H1 (cell line): Measurements from ENCODE around the gene RFTN2. TPM values are rescaled to one million over a fixed set of nuclear protein-coding genes. Genes with fewer than 3 reads are reported as not detected.
"Not testable (repeated sequence)": the region's sequence is repeated elsewhere in the genome, so short reads cannot be mapped to it uniquely, and the experiment has no call there.

Experiments used
- CTCF ChIA-PET: fragments of 300-600 bp; sonication (Branson Sonifier 250); formaldehyde crosslinking; loops from one replicate; lab custom pipeline; 2021; ENCODE audit not compliant: partially characterized antibody; lab: Charles Lee
- POLR2A ChIA-PET: fragments of 300-600 bp; sonication (Branson Sonifier 250); formaldehyde crosslinking; loops from one replicate; lab custom pipeline; 2021; ENCODE audit warnings: inconsistent platforms; ENCODE audit not compliant: partially characterized antibody; lab: Charles Lee
- DNase-seq, 2 experiments: peaks; one replicate each; pipeline versions ENCODE4 v3.0.0 to v3.0.0-alpha.2; 2010 to 2022; ENCODE audit warnings: low spot score in 2 of 2, low read depth in 1 of 2, mixed read lengths in 1 of 2
- FAIRE-seq: peaks from 2 replicates; lab custom pipeline; 2011; peaks lifted over from hg19 to GRCh38; lab: Jason Lieb, UNC
- H2AFZ ChIP-seq: 2 replicates; pipeline ENCODE4 v1.8.1; 2012; ENCODE audit warnings: low read length, inconsistent platforms
- H2AK5ac ChIP-seq: 2 replicates; pipeline ENCODE4 v1.6.1; 2013; ENCODE audit warnings: low read depth, low read length
- H2BK120ac ChIP-seq: replicated peaks from 2 replicates; pipeline ENCODE3; 2013; ENCODE audit warnings: low read depth, low read length, inconsistent platforms
- H2BK12ac ChIP-seq: 2 replicates; pipeline ENCODE4 v1.6.1; 2013; ENCODE audit warnings: low read depth, low read length
- H2BK15ac ChIP-seq: 2 replicates; pipeline ENCODE4 v1.6.1; 2013; ENCODE audit warnings: low read length
- H2BK20ac ChIP-seq: 2 replicates; pipeline ENCODE4 v1.6.1; 2013; ENCODE audit warnings: low read length
- H2BK5ac ChIP-seq: 2 replicates; pipeline ENCODE4 v1.6.1; 2013; ENCODE audit warnings: low read depth, low read length
- H3K14ac ChIP-seq: 2 replicates; pipeline ENCODE4 v1.6.1; 2013; ENCODE audit warnings: inconsistent platforms; ENCODE audit not compliant: insufficient read length
- H3K18ac ChIP-seq: 2 replicates; pipeline ENCODE4 v1.6.1; 2013; ENCODE audit warnings: low read length; ENCODE audit errors: extremely low read depth
- H3K23ac ChIP-seq: 2 replicates; pipeline ENCODE4 v1.6.1; 2013; ENCODE audit warnings: inconsistent platforms; ENCODE audit not compliant: insufficient read length
- H3K23me2 ChIP-seq: 2 replicates; pipeline ENCODE4 v1.6.1; 2013; ENCODE audit warnings: low read depth, low read length
- H3K27ac ChIP-seq: 2 replicates; pipeline ENCODE4 v1.6.1; 2011; ENCODE audit warnings: low read depth, low read length, inconsistent platforms
- H3K27me3 ChIP-seq, 4 experiments: replicated peaks in 1 of 4; 1 replicate in 1 of 4; 2 replicates in 3 of 4; pipeline versions ENCODE4 v1.6.1 to v1.8.1; 2011 to 2013; ENCODE audit warnings: low read length in 3 of 4, mild to moderate bottlenecking in 3 of 4, inconsistent platforms in 2 of 4, mixed read lengths in 2 of 4, moderate library complexity in 1 of 4; ENCODE audit not compliant: control insufficient read depth in 3 of 4, insufficient read depth in 3 of 4; ENCODE audit errors: extremely low read depth in 1 of 4
- H3K36me3 ChIP-seq, 4 experiments: 2 replicates each; pipeline versions ENCODE4 v1.6.1 to v1.8.1; 2011 to 2013; ENCODE audit warnings: mild to moderate bottlenecking in 4 of 4, low read length in 3 of 4, moderate library complexity in 2 of 4, control low read depth in 1 of 4, inconsistent platforms in 1 of 4; ENCODE audit not compliant: insufficient read depth in 4 of 4, control insufficient read depth in 2 of 4
- H3K4ac ChIP-seq: replicated peaks from 2 replicates; pipeline ENCODE3; 2013; ENCODE audit warnings: low read length, low read depth, mixed read lengths, inconsistent platforms; ENCODE audit not compliant: insufficient read length
- H3K4me1 ChIP-seq, 4 experiments: replicated peaks in 1 of 4; 1 replicate in 1 of 4; 2 replicates in 3 of 4; pipeline versions ENCODE4 v1.6.1 to v1.8.1; 2011 to 2013; ENCODE audit warnings: low read length in 3 of 4, inconsistent platforms in 2 of 4, mixed read lengths in 1 of 4; ENCODE audit not compliant: insufficient read depth in 4 of 4, control insufficient read depth in 3 of 4
- H3K4me2 ChIP-seq, 2 experiments: 2 replicates each; pipeline versions ENCODE4 v1.6.1 to v1.8.1; 2011 to 2013; ENCODE audit warnings: low read depth in 2 of 2, low read length in 2 of 2, control low read depth in 1 of 2, inconsistent platforms in 1 of 2, mild to moderate bottlenecking in 1 of 2; ENCODE audit not compliant: insufficient read depth in 1 of 2
- H3K4me3 ChIP-seq, 4 experiments: fragments of 200-600, 300-600 bp in 1 of 4; sonication (generic), shearing (Covaris generic), sonication (Bioruptor Twin) in 1 of 4; 2 replicates each; pipeline versions ENCODE4 v1.5.1 to v1.8.1; 2011 to 2016; ENCODE audit warnings: low read length in 4 of 4, low read depth in 3 of 4, control low read depth in 2 of 4, inconsistent platforms in 2 of 4, mild to moderate bottlenecking in 2 of 4, mixed read lengths in 1 of 4, moderate library complexity in 1 of 4; ENCODE audit not compliant: insufficient read depth in 2 of 4; ENCODE audit errors: extremely low read depth in 1 of 4
- H3K56ac ChIP-seq: replicated peaks from 2 replicates; pipeline ENCODE3; 2013; ENCODE audit warnings: low read depth, mild to moderate bottlenecking, mixed read lengths, low read length, inconsistent platforms; ENCODE audit not compliant: insufficient read length
- H3K79me1 ChIP-seq: 2 replicates; pipeline ENCODE4 v1.6.1; 2013; ENCODE audit warnings: low read depth, low read length, control low read depth
- H3K79me2 ChIP-seq, 2 experiments: 2 replicates each; pipeline versions ENCODE4 v1.6.1 to v1.8.1; 2012 to 2013; ENCODE audit warnings: low read length in 2 of 2, mild to moderate bottlenecking in 2 of 2, inconsistent platforms in 1 of 2; ENCODE audit not compliant: insufficient read depth in 2 of 2, control insufficient read depth in 1 of 2
- H3K9ac ChIP-seq, 4 experiments: replicated peaks in 1 of 4; 1 replicate in 1 of 4; 2 replicates in 3 of 4; pipeline versions ENCODE4 v1.6.1 to v1.8.1; 2011 to 2013; ENCODE audit warnings: low read depth in 3 of 4, low read length in 3 of 4, control low read depth in 2 of 4, mild to moderate bottlenecking in 2 of 4, moderate library complexity in 2 of 4, inconsistent platforms in 1 of 4; ENCODE audit errors: extremely low read depth in 1 of 4
- H3K9me3 ChIP-seq, 2 experiments: 2 replicates each; pipeline versions ENCODE4 v1.6.1 to v1.8.1; 2012 to 2013; ENCODE audit warnings: mild to moderate bottlenecking in 2 of 2, moderate library complexity in 2 of 2, control low read depth in 1 of 2, inconsistent platforms in 1 of 2, low read depth in 1 of 2, low read length in 1 of 2, mixed read lengths in 1 of 2; ENCODE audit not compliant: insufficient read depth in 2 of 2
- H4K20me1 ChIP-seq, 2 experiments: replicated peaks in 1 of 2; 2 replicates each; pipeline versions ENCODE3 to v1.8.1; 2011 to 2013; ENCODE audit warnings: inconsistent platforms in 2 of 2, low read length in 2 of 2, mild to moderate bottlenecking in 1 of 2; ENCODE audit not compliant: insufficient read depth in 2 of 2, control insufficient read depth in 1 of 2
- H4K5ac ChIP-seq: 2 replicates; pipeline ENCODE4 v1.6.1; 2013; ENCODE audit warnings: low read length, low read depth, mixed read lengths, inconsistent platforms; ENCODE audit not compliant: insufficient read length
- H4K8ac ChIP-seq: 2 replicates; pipeline ENCODE4 v1.8.0; 2013; ENCODE audit warnings: mild to moderate bottlenecking, moderate library complexity, low read length, inconsistent platforms; ENCODE audit not compliant: insufficient read depth; ENCODE audit errors: extremely low read depth
- H4K91ac ChIP-seq: replicated peaks from 2 replicates; pipeline ENCODE3; 2013; ENCODE audit warnings: low read length, mixed read lengths, inconsistent platforms; ENCODE audit not compliant: insufficient read length
- WGBS, 2 experiments: shearing (Covaris generic) in 1 of 2; methylation state at CpG; one replicate each; pipeline versions ENCODE4 v1.1.6 to v1.1.7; 2013 to 2015; ENCODE audit warnings: low lambda C conversion rate in 2 of 2, mixed read lengths in 2 of 2, inconsistent platforms in 1 of 2, low coverage in 1 of 2, missing lambda C conversion rate in 1 of 2; ENCODE audit not compliant: insufficient replicate concordance in 2 of 2, insufficient coverage in 1 of 2, insufficient read length in 1 of 2; ENCODE audit errors: extremely low coverage in 1 of 2, missing lambda C conversion rate in 1 of 2; 5-methylcytosine and 5-hydroxymethylcytosine counted together
- polyA plus RNA-seq, 7 experiments: library from polyadenylated mRNA; depleted of rRNA in 3 of 7; stranded (reverse) in 5 of 7; unstranded in 2 of 7; fragments of >200 nt in 5 of 7; fragments of 200-250 nt in 2 of 7; gene quantifications; 1 replicate in 5 of 7; 2 replicates in 1 of 7; 4 replicates in 1 of 7; pipeline versions ENCODE4 v1.2.1 to v1.2.3, GENCODE V29; 2011 to 2013; ENCODE audit warnings: missing spikeins in 2 of 7, mixed read lengths in 2 of 7
- total RNA-seq: library from RNA; stranded (reverse); fragmentation: NEBNext Ultra II Directional; extraction: Animal tissue kit (Norgen Biotek cat#: 25700); gene quantifications from 2 replicates; pipeline ENCODE4 v1.2.1, GENCODE V29; 2021

RFTN2 gene
- total and polyA plus RNA-seq, 2 of the 8 experiments (the other 6 are each of a cell fraction or from before 2014, with no cell fraction given): 2.3 to 2.4 TPM

DNA sequence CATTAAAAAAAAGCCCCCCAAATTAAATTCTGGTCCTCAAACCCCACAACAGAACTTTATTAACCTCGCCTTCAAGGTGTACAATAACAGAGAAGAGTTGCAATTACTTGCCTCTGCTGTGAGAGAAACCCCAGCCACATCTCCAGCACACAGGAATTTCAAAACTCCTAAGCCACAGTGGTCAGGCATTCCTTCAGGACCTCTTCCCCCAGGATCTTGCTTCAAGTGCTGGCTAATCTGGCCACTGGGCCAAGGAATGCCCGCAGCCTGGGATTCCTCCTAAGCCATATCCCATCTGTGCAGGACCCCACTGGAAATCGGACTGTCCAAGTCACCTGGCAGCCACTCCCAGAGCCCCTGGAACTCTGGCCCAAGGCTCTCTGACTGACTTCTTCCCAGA lies 95.2 kb downstream of the RFTN2 start:
- H4K20me1 ChIP-seq, H4K91ac ChIP-seq, H3K56ac ChIP-seq, H3K36me3 ChIP-seq, H3K14ac ChIP-seq, H4K8ac ChIP-seq, H2BK20ac ChIP-seq, H4K5ac ChIP-seq, H3K4ac ChIP-seq, H2BK12ac ChIP-seq, H3K4me2 ChIP-seq, H3K23ac ChIP-seq, H3K27ac ChIP-seq, H2BK15ac ChIP-seq, H2AFZ ChIP-seq, H3K27me3 ChIP-seq, H2AK5ac ChIP-seq, FAIRE-seq, CTCF ChIA-PET, H3K9me3 ChIP-seq, H3K23me2 ChIP-seq, H3K9ac ChIP-seq, H3K18ac ChIP-seq, H3K79me2 ChIP-seq, POLR2A ChIA-PET, DNase-seq, H2BK120ac ChIP-seq, H3K79me1 ChIP-seq: not testable (repeated sequence)
- WGBS, 2 experiments: 83% methylated on average over 3 of the region's 3 CpGs; no CpG with 5 or more reads in 1 of the 2 experiments
- H2BK5ac ChIP-seq: 0 out of 2 replicates have a peak overlapping the region, but pooled peaks have one; percentile 71
- peak overlapping the region in 1 of 4 experiments; percentile 49; a peak in 2 of 8 replicates for H3K4me3 ChIP-seq
- peaks cover 0 to 19% (median 5%) of the 10 kb centered on the region in 4 experiments; a peak in 4 of 7 replicates for H3K4me1 ChIP-seq
